HL-60 (cell line): ENCODE results near the gene PANK4.

ENCODE experiments used
- POLR2AphosphoS5 ChIP-seq: IDR thresholded peaks from 2 replicates; pipeline ENCODE4 v1.6.1; 2012; ENCODE audit warnings: low read depth
- TF ChIP-seq, protein P1 (sequence below): IDR thresholded peaks from one replicate; pipeline ENCODE4 v1.5.1; 2011; ENCODE audit warnings: low read length, control low read depth, inconsistent platforms; ENCODE audit not compliant: insufficient read depth
- TF ChIP-seq, protein P2 (sequence below): IDR thresholded peaks from 2 replicates; pipeline ENCODE4 v1.6.1; 2012; ENCODE audit warnings: low read depth; ENCODE audit not compliant: insufficient replicate concordance

DNA sequence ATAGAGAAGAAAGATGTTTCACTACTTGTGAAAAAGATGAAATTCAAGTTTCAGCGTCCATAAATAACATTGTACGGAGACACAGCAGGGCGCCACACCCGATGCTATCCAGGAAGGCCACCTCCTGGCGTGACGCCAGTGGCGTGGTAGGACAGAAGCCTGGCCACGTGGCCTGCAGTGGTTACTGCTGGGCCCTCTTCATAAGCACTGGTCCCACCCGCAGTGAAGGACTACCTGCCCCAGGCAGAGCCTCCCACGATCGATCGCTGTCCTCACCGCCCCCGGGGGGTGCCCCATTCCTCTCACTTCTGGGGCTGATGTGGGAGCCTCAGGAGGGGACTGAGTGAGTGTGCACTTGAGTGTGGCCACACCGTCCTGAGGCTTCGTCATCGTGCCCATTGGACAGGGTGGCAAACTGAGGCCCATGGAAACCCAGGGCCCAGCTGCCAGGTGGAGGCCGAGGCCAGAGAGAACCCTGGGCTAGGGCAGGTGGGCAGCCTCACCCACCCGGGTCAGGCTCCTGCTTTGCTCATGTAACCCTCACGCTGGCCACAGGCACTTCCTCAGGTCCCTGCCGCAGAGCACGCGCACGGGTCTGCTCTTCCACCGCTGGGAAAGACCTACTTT is 15.3 kb upstream of the PANK4 start:
- TF ChIP-seq, protein P1, sequence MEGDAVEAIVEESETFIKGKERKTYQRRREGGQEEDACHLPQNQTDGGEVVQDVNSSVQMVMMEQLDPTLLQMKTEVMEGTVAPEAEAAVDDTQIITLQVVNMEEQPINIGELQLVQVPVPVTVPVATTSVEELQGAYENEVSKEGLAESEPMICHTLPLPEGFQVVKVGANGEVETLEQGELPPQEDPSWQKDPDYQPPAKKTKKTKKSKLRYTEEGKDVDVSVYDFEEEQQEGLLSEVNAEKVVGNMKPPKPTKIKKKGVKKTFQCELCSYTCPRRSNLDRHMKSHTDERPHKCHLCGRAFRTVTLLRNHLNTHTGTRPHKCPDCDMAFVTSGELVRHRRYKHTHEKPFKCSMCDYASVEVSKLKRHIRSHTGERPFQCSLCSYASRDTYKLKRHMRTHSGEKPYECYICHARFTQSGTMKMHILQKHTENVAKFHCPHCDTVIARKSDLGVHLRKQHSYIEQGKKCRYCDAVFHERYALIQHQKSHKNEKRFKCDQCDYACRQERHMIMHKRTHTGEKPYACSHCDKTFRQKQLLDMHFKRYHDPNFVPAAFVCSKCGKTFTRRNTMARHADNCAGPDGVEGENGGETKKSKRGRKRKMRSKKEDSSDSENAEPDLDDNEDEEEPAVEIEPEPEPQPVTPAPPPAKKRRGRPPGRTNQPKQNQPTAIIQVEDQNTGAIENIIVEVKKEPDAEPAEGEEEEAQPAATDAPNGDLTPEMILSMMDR = no peak
- no peak for TF ChIP-seq POLR2AphosphoS5
- TF ChIP-seq, protein P2, sequence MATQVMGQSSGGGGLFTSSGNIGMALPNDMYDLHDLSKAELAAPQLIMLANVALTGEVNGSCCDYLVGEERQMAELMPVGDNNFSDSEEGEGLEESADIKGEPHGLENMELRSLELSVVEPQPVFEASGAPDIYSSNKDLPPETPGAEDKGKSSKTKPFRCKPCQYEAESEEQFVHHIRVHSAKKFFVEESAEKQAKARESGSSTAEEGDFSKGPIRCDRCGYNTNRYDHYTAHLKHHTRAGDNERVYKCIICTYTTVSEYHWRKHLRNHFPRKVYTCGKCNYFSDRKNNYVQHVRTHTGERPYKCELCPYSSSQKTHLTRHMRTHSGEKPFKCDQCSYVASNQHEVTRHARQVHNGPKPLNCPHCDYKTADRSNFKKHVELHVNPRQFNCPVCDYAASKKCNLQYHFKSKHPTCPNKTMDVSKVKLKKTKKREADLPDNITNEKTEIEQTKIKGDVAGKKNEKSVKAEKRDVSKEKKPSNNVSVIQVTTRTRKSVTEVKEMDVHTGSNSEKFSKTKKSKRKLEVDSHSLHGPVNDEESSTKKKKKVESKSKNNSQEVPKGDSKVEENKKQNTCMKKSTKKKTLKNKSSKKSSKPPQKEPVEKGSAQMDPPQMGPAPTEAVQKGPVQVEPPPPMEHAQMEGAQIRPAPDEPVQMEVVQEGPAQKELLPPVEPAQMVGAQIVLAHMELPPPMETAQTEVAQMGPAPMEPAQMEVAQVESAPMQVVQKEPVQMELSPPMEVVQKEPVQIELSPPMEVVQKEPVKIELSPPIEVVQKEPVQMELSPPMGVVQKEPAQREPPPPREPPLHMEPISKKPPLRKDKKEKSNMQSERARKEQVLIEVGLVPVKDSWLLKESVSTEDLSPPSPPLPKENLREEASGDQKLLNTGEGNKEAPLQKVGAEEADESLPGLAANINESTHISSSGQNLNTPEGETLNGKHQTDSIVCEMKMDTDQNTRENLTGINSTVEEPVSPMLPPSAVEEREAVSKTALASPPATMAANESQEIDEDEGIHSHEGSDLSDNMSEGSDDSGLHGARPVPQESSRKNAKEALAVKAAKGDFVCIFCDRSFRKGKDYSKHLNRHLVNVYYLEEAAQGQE = no peak
